Glutamatergic neuron (in vitro differentiated cells): ENCODE data around the gene SOS2. TPM values are rescaled to one million over a fixed set of nuclear protein-coding genes. Genes with fewer than 3 reads are reported as not detected.

Experiments
- DNase-seq: peaks from one replicate; pipeline ENCODE4 v3.0.0; 2022
- H3K27ac Mint-ChIP-seq: one replicate; pipeline ENCODE4 v1.8.0; 2020; ENCODE audit warnings: mild to moderate bottlenecking, mixed read lengths, inconsistent platforms; ENCODE audit not compliant: unreplicated experiment
- H3K27me3 Mint-ChIP-seq: one replicate; pipeline ENCODE4 v1.8.0; 2020; ENCODE audit warnings: mild to moderate bottlenecking, moderate library complexity, mixed read lengths, inconsistent platforms; ENCODE audit not compliant: unreplicated experiment
- H3K36me3 Mint-ChIP-seq: one replicate; pipeline ENCODE4 v1.8.0; 2020; ENCODE audit warnings: mild to moderate bottlenecking, mixed read lengths, inconsistent platforms; ENCODE audit not compliant: unreplicated experiment
- H3K4me1 Mint-ChIP-seq: one replicate; pipeline ENCODE4 v1.8.0; 2020; ENCODE audit warnings: mild to moderate bottlenecking, low read depth, mixed read lengths, inconsistent platforms; ENCODE audit not compliant: unreplicated experiment
- H3K4me3 Mint-ChIP-seq: one replicate; pipeline ENCODE4 v1.8.0; 2020; ENCODE audit warnings: mild to moderate bottlenecking, mixed read lengths, inconsistent platforms; ENCODE audit not compliant: unreplicated experiment
- H3K9me3 Mint-ChIP-seq: one replicate; pipeline ENCODE4 v1.8.0; 2020; ENCODE audit warnings: mild to moderate bottlenecking, moderate library complexity, mixed read lengths, inconsistent platforms; ENCODE audit not compliant: unreplicated experiment
- CTCF ChIP-seq: fragments of 200-600 bp; sonication (generic); IDR thresholded peaks from one replicate; pipeline ENCODE4 v1.5.0; 2021; ENCODE audit not compliant: partially characterized antibody, unreplicated experiment
- total RNA-seq: library from RNA; stranded (reverse); fragmentation: NEBNext Ultra II Directional; extraction: Animal tissue kit (Norgen Biotek cat#: 25700); gene quantifications from one replicate; pipeline ENCODE4 v1.2.1, GENCODE V29; 2021; ENCODE audit not compliant: unreplicated experiment

The SOS2 gene
- total RNA-seq, 1 donor from 2014 or later: 50.4 TPM

DNA sequence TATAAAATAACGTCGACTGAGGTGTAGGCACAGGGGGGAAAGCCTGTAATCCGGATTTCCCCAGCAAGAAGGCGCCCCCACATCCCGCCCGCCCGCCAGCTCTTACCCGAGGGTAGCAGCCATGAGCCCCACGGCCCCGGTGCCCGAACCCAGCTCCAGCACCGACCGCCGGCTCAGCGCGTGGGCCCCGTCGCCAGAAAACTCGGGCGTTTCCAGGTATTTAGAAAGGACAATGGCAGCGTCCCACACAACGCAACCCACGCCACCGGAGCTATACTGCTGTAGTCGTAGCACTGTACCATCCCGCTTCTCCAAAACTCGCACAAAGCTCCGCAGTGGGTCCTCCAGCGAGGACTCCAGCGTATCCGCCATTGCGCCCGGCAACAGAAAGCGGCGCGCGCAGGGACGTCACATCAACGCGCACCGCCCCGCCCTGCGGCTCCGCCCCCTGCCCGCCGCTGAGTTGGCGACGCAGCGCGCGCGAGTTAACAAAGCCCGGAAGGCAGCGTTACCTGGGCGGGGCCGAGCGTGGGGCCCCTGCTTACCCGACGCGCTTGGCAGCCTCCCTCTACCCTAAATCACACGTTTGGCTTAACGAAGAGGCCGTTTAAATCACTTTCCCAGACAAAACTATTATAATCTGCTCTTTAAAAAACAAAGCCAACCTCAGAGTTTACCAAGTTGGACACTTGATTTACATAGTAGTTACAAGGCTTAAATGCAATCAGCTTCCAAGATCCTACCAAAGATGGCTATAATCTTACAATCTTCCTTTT, 115.0 kb downstream of the SOS2 start, which contains the start of gene VCPKMT:
VCPKMT (minus strand) TSS at position 392 of the 776 bp plus-strand sequence; CDS start at position 372, 20 bp downstream.
- peak; percentile 96 for DNase-seq
- H3K27me3 Mint-ChIP-seq: no peaks in the 10 kb centered on the region
- H3K27ac Mint-ChIP-seq: peak within 1 kb of the TSS; percentile 91
- no peaks in the 10 kb centered on the region for H3K36me3 Mint-ChIP-seq
- TF ChIP-seq CTCF: no peak
- peak within 1 kb of the TSS; percentile 94 for H3K4me3 Mint-ChIP-seq
- H3K9me3 Mint-ChIP-seq: peaks cover 9% of the 10 kb centered on the region
- peaks cover 10% of the 10 kb centered on the region for H3K4me1 Mint-ChIP-seq

DNA sequence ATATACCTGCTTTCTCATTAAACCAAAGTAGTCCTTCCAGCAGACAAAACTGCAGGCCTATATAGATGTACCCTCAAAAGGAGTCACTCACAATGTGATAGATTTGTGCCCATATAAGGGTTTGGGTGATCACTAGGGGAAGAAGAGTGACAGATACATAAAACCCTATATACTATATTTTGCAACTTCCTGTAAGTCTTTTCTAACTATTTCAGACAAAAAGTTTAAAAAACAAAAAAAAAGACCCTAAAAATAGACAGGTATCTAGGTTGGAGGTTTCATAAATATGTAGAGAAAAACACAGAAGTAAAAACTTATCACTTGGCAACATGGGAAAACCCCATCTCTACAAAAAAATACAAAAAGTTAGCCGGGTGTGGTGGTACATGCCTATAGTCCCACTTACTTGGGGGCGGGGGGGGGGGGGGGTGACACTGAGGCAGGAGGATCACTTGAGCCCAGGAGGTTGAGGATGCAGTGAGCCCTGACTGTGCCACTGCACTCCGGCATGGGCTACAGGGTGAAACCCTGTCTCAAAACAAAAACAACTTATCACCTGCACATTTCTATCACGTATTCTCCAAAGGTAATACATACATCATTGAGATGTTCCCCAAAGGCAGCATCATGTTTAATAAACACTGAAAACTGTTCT, 117.9 kb downstream of the SOS2 start:
- Mint-ChIP-seq H3K4me1 (peaks cover 7% of the 10 kb centered on the region), H3K27ac (no peak overlapping the region), H3K27me3 (no peaks in the 10 kb centered on the region), H3K4me3 (no peak overlapping the region), H3K9me3 (peaks cover 11% of the 10 kb centered on the region), H3K36me3 (no peaks in the 10 kb centered on the region)
- DNase-seq: no peak
- no peak for TF ChIP-seq CTCF

GRCh38 chr14:50110323-50111037, 120.9 kb downstream of the SOS2 start:
- no peak for DNase-seq
- H3K27me3 Mint-ChIP-seq: no peaks in the 10 kb centered on the region
- no peaks in the 10 kb centered on the region for H3K36me3 Mint-ChIP-seq
- TF ChIP-seq CTCF: no peak
- peaks cover 2% of the 10 kb centered on the region for H3K9me3 Mint-ChIP-seq
- H3K27ac Mint-ChIP-seq: peak overlapping the region; percentile 4
- peaks cover 3% of the 10 kb centered on the region for H3K4me1 Mint-ChIP-seq
- no peak overlapping the region for H3K4me3 Mint-ChIP-seq

DNA sequence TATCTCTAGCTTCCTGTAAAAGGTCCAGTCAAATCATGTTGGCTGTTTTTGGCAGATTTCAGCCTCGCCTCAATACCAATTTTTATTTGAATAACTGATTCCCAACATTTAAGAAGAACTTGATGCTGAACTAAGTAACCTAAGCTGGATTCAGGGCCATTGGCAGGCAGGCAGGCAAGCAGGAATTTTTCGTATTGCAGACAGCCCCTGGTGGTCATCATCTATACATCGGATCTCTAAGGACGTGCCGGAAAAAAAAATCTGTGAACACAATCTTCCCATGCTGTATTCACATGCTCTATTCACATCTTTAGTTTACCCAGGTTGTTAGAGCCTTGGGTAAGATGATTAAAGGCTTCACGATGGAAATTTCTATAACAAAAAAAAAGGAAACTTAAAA, 122.0 kb downstream of the SOS2 start:
- no peak overlapping the region for H3K27ac Mint-ChIP-seq
- H3K36me3 Mint-ChIP-seq: no peaks in the 10 kb centered on the region
- no peak overlapping the region for H3K4me3 Mint-ChIP-seq
- no peaks in the 10 kb centered on the region for H3K4me1 Mint-ChIP-seq
- peaks cover 2% of the 10 kb centered on the region for H3K9me3 Mint-ChIP-seq
- peak; percentile 65 for TF ChIP-seq CTCF
- no peaks in the 10 kb centered on the region for H3K27me3 Mint-ChIP-seq
- DNase-seq: peak; percentile 27
